Breast epithelium (tissue), 4 donors: ENCODE measurements around the gene UFSP1. TPM values are rescaled to one million over a fixed set of nuclear protein-coding genes. Genes with fewer than 3 reads are reported as not detected.

Source experiments
- DNase-seq, 2 donors: peaks; one replicate each; pipeline ENCODE4 v3.0.0-alpha.2; 2019; ENCODE audit warnings: low spot score in 2 of 2
- H3K27ac ChIP-seq, 2 donors: fragments of 200-600 bp; sonication (generic) in 1 of 2; one replicate each; pipeline ENCODE4 v1.5.1; 2016 to 2019; ENCODE audit warnings: mild to moderate bottlenecking in 1 of 2
- H3K27me3 ChIP-seq, 2 donors: fragments of 200-600 bp; sonication (generic) in 1 of 2; one replicate each; pipeline versions ENCODE4 v1.5.1 to v1.6.0; 2017 to 2019; ENCODE audit warnings: control low read depth in 1 of 2, mild to moderate bottlenecking in 1 of 2
- H3K36me3 ChIP-seq: fragments of 200-600 bp; one replicate; pipeline ENCODE4 v1.5.1; 2019
- H3K4me1 ChIP-seq, 2 donors: fragments of 200-600 bp; sonication (generic); one replicate each; pipeline ENCODE4 v1.5.1; 2016 to 2019; ENCODE audit warnings: control low read depth in 1 of 2
- H3K4me3 ChIP-seq, 3 donors: fragments of 200-600 bp; sonication (generic); 1 replicate in 2 of 3; 2 replicates in 1 of 3; pipeline ENCODE4 v1.5.1; 2016 to 2019; ENCODE audit warnings: mild to moderate bottlenecking in 3 of 3, moderate library complexity in 2 of 3
- H3K9me3 ChIP-seq, 2 donors: fragments of 200-600 bp; sonication (generic) in 1 of 2; one replicate each; pipeline ENCODE4 v1.5.1; 2016 to 2019; ENCODE audit warnings: control low read depth in 1 of 2
- POLR2A ChIP-seq: fragments of 450-650 bp; IDR thresholded peaks from one replicate; pipeline ENCODE4 v1.6.1; 2016; ENCODE audit warnings: antibody characterized with exemption, mild to moderate bottlenecking, moderate library complexity
- POLR2AphosphoS5 ChIP-seq, 3 donors: sonication (generic); formaldehyde crosslinking; IDR thresholded peaks; one replicate each; pipeline ENCODE4 v1.6.1; 2017; ENCODE audit warnings: antibody characterized with exemption in 3 of 3
- intact Hi-C: fragments of 100-400 bp; cut with DNase I; formaldehyde crosslinking; loops from one replicate; pipeline ENCODE4 v1.15.1; 2023; ENCODE audit warnings: low total_unique reads
- total RNA-seq, 3 donors: library from RNA; depleted of rRNA; stranded (reverse); fragments of >200 nt; gene quantifications; one replicate each; pipeline ENCODE4 v1.1.0, GENCODE V29; 2016
- TF ChIP-seq, protein P1 (sequence below), 3 donors: fragments of 450-650 bp; IDR thresholded peaks; one replicate each; pipeline ENCODE4 v1.5.1; 2016 to 2017; ENCODE audit warnings: antibody characterized with exemption in 3 of 3, mild to moderate bottlenecking in 3 of 3, moderate library complexity in 3 of 3

The UFSP1 gene
- total RNA-seq, 3 donors from 2014 or later = 2.9 to 4.2 (median 3.7) TPM

DNA sequence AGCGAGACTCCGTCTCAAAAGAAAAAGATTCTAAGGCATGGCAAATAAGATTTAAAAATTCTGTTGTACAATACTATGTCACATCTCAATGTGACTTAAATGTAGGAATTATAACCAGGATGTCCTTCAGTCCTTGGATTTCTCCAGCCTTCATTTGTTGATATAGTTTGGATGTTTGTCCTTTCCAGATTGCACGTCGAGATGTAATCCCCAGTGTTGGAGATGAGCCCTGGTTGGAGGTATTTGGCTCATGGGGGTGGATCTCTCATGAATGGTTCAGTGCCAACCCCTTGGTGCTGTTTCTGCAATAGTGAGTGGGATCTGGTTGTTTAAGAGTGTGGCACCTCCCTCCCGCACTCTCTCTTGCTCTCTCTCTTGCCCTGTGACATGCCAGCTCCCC, 19.0 kb upstream of the UFSP1 start:
- no peaks in the 10 kb centered on the region for H3K36me3 ChIP-seq
- no peak for TF ChIP-seq POLR2AphosphoS5 (IDR thresholded peaks at IDR 0.05)
- TF ChIP-seq, protein P1, sequence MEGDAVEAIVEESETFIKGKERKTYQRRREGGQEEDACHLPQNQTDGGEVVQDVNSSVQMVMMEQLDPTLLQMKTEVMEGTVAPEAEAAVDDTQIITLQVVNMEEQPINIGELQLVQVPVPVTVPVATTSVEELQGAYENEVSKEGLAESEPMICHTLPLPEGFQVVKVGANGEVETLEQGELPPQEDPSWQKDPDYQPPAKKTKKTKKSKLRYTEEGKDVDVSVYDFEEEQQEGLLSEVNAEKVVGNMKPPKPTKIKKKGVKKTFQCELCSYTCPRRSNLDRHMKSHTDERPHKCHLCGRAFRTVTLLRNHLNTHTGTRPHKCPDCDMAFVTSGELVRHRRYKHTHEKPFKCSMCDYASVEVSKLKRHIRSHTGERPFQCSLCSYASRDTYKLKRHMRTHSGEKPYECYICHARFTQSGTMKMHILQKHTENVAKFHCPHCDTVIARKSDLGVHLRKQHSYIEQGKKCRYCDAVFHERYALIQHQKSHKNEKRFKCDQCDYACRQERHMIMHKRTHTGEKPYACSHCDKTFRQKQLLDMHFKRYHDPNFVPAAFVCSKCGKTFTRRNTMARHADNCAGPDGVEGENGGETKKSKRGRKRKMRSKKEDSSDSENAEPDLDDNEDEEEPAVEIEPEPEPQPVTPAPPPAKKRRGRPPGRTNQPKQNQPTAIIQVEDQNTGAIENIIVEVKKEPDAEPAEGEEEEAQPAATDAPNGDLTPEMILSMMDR (IDR thresholded peaks at IDR 0.05) = no peak
- TF ChIP-seq POLR2A = no peak
- intact Hi-C loops = no loop called here

DNA sequence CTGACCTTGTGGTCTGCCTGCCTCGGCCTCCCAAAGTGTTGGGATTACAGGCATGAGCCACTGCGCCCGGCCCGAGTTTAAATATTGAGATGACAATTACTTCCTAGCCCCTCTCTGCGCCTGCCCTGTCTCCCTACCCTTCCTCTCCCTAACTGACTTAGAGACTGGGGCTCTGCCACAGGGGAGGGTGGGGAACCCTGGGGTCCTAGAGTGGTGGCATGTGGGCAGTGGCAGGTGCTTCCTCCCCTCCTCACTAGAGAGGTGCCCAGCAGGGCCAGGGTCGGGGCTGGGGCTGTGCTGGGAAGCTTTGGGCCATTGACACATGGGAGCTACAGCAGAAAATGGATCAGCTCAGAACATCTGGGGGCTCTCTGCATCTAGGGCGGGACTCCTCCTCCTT, 13.1 kb upstream of the UFSP1 start:
- no peaks in the 10 kb centered on the region for H3K36me3 ChIP-seq
- H3K9me3 ChIP-seq = no peaks in the 10 kb centered on the region
- DNase-seq = no peak
- intact Hi-C loops = no loop called here
- no peak overlapping the region for H3K4me3 ChIP-seq
- H3K27ac ChIP-seq = no peak overlapping the region
- peaks cover 0 to 22% of the 10 kb centered on the region in 2 donors for H3K27me3 ChIP-seq
- no peaks in the 10 kb centered on the region for H3K4me1 ChIP-seq
- TF ChIP-seq POLR2AphosphoS5 (IDR thresholded peaks at IDR 0.05) (no peak), POLR2A (no peak)
- TF ChIP-seq, protein P1 (IDR thresholded peaks at IDR 0.05) = no peak

More for the DNA sequence above, 19.0 kb upstream of the UFSP1 start:
- H3K27me3 ChIP-seq = no peaks in the 10 kb centered on the region
- H3K27ac ChIP-seq = no peak overlapping the region
- H3K4me1 ChIP-seq = no peaks in the 10 kb centered on the region
- no peaks in the 10 kb centered on the region for H3K9me3 ChIP-seq
- H3K4me3 ChIP-seq = no peak overlapping the region
- DNase-seq = no peak

DNA sequence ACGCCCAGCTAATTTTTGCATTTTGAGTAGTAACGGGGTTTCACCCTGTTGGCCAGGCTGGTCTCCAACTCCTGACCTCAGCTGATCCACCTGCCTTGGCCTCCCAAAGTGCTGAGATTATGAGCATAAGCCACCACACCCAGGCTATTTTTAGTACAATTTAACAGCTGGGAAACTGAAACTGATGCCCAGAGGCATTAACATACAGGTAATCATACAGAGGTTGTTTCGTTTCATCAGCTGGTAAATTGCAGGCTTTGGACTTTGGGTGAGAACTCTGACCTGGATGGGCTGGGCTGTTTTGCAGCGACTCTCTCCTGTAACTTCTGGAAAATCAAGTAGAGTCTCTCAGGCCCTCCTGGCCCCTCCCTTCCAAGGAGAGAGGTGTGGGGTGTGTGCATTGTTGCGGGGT, 12.4 kb upstream of the UFSP1 start:
- peaks cover 0 to 29% of the 10 kb centered on the region in 2 donors for H3K27me3 ChIP-seq
- no peak overlapping the region for H3K27ac ChIP-seq
- DNase-seq = no peak
- H3K4me3 ChIP-seq = no peak overlapping the region
- intact Hi-C loops = no loop called here
- TF ChIP-seq POLR2A (no peak), POLR2AphosphoS5 (IDR thresholded peaks at IDR 0.05) (no peak)
- TF ChIP-seq, protein P1 (IDR thresholded peaks at IDR 0.05) = no peak
- H3K36me3 ChIP-seq = no peaks in the 10 kb centered on the region
- H3K4me1 ChIP-seq = no peaks in the 10 kb centered on the region
- no peaks in the 10 kb centered on the region for H3K9me3 ChIP-seq

DNA sequence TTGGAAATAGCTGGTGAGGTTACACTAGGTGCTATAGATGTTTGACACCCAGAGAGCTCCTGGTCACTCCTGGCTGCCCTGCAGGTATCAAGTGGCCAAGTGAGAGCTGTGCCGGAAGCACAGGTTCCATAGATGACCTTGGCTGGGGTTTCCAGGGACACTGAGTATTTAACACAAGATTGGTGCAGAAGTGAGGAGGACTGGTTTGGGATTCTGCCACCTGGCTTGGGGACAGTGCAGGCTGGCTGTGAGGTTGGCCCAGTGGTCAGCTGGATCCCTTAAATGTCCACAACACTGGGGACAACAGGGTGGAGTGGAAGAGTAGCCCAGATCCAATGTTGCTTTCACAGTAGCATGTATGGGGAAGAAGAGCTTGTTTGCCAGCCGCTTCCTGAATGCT, 11.5 kb upstream of the UFSP1 start:
- DNase-seq = no peak
- no peaks in the 10 kb centered on the region for H3K9me3 ChIP-seq
- no peak overlapping the region for H3K4me3 ChIP-seq
- peaks cover 0 to 37% of the 10 kb centered on the region in 2 donors for H3K27me3 ChIP-seq
- no peaks in the 10 kb centered on the region for H3K36me3 ChIP-seq
- intact Hi-C loops = no loop called here
- H3K27ac ChIP-seq = no peak overlapping the region
- TF ChIP-seq POLR2AphosphoS5 (IDR thresholded peaks at IDR 0.05) (no peak), POLR2A (no peak)
- TF ChIP-seq, protein P1 (IDR thresholded peaks at IDR 0.05) = no peak
- no peaks in the 10 kb centered on the region for H3K4me1 ChIP-seq

DNA sequence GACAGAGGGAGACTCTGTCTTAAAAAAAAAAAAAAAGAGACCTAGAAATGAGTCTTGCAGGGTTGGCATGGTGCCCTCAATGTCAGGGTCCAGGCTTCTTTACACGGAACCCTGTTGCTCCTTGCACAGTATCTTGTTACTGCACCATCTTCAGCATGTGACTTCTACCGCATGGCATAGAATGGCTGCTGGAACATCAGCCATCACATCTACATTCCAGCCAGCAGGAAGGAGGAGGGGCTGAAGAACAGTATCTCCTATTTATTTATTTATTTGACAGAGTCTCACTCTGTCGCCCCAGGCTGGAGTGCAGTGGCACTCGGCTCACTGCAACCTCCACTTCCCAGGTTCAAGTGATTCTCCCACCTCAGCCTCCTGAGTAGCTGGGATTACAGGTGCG, 9.9 kb upstream of the UFSP1 start:
- no peaks in the 10 kb centered on the region for H3K4me1 ChIP-seq
- no peak for DNase-seq
- TF ChIP-seq, protein P1 (IDR thresholded peaks at IDR 0.05) = no peak
- no peak for TF ChIP-seq POLR2A
- no peak for TF ChIP-seq POLR2AphosphoS5 (IDR thresholded peaks at IDR 0.05)
- intact Hi-C loops = loop anchor here (5.0 kb wide), 1 partner anchor 158 kb away; no protein-coding TSS in a partner anchor
- no peaks in the 10 kb centered on the region for H3K9me3 ChIP-seq
- no peaks in the 10 kb centered on the region for H3K36me3 ChIP-seq
- H3K4me3 ChIP-seq = no peak overlapping the region
- H3K27me3 ChIP-seq = peaks cover 4 to 46% of the 10 kb centered on the region in 2 donors
- H3K27ac ChIP-seq = no peak overlapping the region
